AG09309 (cell line): ENCODE results near the gene UBE2F.

Experiments used
- DNase-seq: peaks from one replicate; pipeline ENCODE4 v3.0.0-alpha.2; 2010; ENCODE audit warnings: low read depth
- H3K4me3 ChIP-seq: 2 replicates; pipeline ENCODE4 v1.5.1; 2011; ENCODE audit warnings: mild to moderate bottlenecking, low read depth, low read length, moderate library complexity; ENCODE audit not compliant: control insufficient read depth
- CTCF ChIP-seq: IDR thresholded peaks from 2 replicates; pipeline ENCODE4 v1.5.1; 2011; ENCODE audit warnings: mild to moderate bottlenecking, low read depth, low read length, inconsistent platforms; ENCODE audit not compliant: insufficient read depth, control insufficient read depth; ENCODE audit errors: missing control alignments

Gene UBE2F

GRCh38 chr2:238069021-238069709 lies 102.4 kb downstream of the UBE2F start:
- H3K4me3 ChIP-seq, result no peak overlapping the region
- no peak for DNase-seq
- no peak for TF ChIP-seq CTCF

- no peak for DNase-seq
- TF ChIP-seq CTCF, result no peak
- no peak overlapping the region for H3K4me3 ChIP-seq
These were observed 103.1 kb downstream of the UBE2F start for GRCh38 chr2:238069877-238070276.

GRCh38 chr2:238075397-238075796 lies 108.6 kb downstream of the UBE2F start:
- TF ChIP-seq CTCF, result no peak
- DNase-seq, result peak; percentile 33
- H3K4me3 ChIP-seq, result no peak overlapping the region

- TF ChIP-seq CTCF, result no peak
- DNase-seq, result no peak
- H3K4me3 ChIP-seq, result no peak overlapping the region
These were observed 110.5 kb downstream of the UBE2F start for GRCh38 chr2:238077292-238077691.

GRCh38 chr2:238079874-238080327 lies 113.1 kb downstream of the UBE2F start:
- H3K4me3 ChIP-seq, result no peak overlapping the region
- TF ChIP-seq CTCF, result no peak
- DNase-seq, result no peak

- no peak for DNase-seq
- no peak for TF ChIP-seq CTCF
These were observed 113.7 kb downstream of the UBE2F start for GRCh38 chr2:238080518-238080917.

GRCh38 chr2:238081150-238081549 lies 114.3 kb downstream of the UBE2F start:
- TF ChIP-seq CTCF, result no peak
- H3K4me3 ChIP-seq, result no peak overlapping the region
- DNase-seq, result no peak

More at GRCh38 chr2:238080518-238080917, 113.7 kb downstream of the UBE2F start:
- no peak overlapping the region for H3K4me3 ChIP-seq
